GM12875 (cell line): ENCODE results near the gene EFR3B.

Source experiments
- H3K4me3 ChIP-seq: one replicate; pipeline ENCODE4 v1.5.1; 2011; ENCODE audit warnings: low read depth, low read length, control low read depth
- TF ChIP-seq, protein P1 (sequence below): IDR thresholded peaks from 2 replicates; pipeline ENCODE4 v1.5.1; 2011; ENCODE audit warnings: low read depth, mild to moderate bottlenecking, control low read depth, inconsistent platforms, low read length, moderate library complexity, borderline replicate concordance; ENCODE audit not compliant: insufficient read depth

EFR3B gene

DNA sequence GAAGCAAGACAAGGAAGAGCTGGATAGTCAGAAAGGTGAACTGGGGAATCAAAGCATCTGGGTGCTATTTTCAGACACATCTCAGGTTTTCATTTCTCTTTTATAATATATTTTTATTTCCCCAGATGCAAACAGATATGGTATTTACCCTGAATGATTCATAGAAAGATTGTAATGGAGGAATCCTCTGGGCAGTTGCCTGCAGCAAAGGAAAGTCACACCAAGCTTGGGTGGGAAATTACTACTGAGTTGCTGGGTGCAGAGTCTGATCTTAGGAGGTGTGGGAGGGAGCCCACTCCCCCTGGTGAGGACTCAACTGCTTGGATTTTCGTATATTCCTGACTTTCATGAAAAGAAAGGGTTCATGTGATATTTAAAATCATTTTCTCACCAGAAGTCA, 2.1 kb downstream of the EFR3B start:
- no peak overlapping the region for H3K4me3 ChIP-seq
- TF ChIP-seq, protein P1, sequence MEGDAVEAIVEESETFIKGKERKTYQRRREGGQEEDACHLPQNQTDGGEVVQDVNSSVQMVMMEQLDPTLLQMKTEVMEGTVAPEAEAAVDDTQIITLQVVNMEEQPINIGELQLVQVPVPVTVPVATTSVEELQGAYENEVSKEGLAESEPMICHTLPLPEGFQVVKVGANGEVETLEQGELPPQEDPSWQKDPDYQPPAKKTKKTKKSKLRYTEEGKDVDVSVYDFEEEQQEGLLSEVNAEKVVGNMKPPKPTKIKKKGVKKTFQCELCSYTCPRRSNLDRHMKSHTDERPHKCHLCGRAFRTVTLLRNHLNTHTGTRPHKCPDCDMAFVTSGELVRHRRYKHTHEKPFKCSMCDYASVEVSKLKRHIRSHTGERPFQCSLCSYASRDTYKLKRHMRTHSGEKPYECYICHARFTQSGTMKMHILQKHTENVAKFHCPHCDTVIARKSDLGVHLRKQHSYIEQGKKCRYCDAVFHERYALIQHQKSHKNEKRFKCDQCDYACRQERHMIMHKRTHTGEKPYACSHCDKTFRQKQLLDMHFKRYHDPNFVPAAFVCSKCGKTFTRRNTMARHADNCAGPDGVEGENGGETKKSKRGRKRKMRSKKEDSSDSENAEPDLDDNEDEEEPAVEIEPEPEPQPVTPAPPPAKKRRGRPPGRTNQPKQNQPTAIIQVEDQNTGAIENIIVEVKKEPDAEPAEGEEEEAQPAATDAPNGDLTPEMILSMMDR: no peak

DNA sequence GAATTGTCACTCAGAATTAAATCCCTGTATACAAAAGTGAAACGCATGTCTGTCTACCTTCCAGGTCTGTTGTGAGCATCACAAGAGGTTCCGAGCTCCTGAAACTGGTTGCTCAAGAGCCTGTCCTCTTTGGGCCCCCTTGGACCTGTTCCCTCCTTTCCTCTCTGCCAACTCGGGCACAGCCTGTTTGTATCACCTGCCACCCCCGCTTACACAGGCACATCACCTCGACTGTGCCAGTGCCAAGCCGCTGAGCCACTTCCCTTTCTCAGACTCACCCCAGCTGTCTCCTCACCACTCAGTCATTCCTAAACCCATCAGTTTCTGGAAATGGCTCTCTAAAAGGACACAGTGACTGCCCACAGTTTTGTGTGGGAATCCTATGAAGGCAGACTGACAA, 3.1 kb downstream of the EFR3B start:
- H3K4me3 ChIP-seq: no peak overlapping the region
- TF ChIP-seq, protein P1: no peak

DNA sequence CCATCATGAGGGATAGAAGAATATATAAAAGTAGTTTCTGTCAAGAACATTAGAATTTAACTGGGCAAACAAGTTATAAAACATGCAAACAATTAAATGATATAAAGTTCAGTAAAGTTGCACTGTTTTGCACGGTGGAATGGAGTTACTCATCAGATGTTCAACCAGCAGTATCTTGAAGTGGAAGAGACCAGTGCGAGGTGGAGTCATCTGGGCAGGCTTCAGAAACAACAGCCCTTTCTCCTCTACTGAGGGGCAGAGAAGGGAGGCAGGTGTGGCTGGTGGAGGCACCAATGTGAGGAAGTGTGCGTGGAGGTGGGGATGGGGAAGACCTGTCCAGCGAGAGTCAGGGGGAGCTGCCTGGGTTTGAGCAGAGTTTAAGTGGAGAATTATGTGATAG, 7.5 kb downstream of the EFR3B start:
- no peak overlapping the region for H3K4me3 ChIP-seq
- TF ChIP-seq, protein P1: no peak

DNA sequence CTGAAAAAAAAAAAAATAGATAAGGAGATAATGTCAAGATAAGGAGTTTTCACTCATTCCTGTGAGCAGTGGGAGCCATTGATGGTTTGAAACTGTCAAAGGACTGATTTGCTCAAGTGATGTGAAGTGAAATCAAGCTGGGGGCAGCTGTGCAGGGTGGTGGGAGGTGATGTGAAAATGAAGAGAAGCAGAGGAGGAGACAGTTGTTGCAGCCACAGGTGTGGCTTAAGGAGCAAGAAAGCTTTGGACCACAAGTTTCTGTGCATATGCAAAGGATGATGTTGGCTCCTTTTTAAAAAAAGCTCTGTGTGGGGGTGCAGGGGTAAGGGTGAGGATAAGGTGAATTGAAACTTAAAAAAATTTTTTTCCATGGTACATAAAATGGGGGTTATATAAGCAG, 8.3 kb downstream of the EFR3B start:
- no peak overlapping the region for H3K4me3 ChIP-seq
- TF ChIP-seq, protein P1: no peak

DNA sequence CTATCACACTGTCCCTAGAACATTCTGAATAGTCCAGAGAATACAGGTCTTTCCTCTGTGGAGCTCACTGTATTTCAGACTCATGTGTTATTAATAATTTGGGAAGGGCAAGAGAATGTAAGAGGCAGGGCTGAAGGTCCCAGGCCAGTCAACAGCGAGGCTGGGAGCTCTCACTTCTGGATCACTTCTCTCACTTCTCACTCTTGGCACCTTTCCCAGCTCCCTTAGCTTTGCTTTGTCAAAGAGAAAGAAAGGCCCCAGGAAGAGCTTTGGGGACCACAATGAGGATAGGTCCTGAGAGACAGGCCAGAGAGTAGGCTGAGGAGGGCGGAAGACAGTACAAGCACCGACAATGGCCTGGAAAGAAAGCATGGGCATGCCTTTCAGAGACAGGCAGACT, 11.2 kb downstream of the EFR3B start:
- TF ChIP-seq, protein P1: no peak
- no peak overlapping the region for H3K4me3 ChIP-seq

DNA sequence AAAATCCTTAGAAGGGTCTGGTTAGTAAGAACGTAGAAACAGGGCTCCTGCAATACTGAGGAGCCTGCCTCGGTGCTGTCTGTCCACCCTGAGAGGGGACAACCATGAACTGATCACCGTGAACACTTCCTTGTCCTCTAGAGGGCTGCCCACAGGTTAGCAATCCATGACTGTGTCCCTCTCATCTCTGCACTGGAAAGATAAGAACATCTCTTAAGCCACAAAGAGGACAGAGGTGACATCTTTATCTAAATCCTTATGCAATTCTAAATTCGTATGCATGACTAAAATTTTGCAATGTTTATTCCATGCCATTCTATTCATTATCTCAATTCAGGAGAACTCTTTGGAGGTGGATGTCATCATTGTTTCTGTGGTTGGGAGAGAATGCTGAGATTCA, 12.8 kb downstream of the EFR3B start:
- no peak overlapping the region for H3K4me3 ChIP-seq
- TF ChIP-seq, protein P1: no peak

DNA sequence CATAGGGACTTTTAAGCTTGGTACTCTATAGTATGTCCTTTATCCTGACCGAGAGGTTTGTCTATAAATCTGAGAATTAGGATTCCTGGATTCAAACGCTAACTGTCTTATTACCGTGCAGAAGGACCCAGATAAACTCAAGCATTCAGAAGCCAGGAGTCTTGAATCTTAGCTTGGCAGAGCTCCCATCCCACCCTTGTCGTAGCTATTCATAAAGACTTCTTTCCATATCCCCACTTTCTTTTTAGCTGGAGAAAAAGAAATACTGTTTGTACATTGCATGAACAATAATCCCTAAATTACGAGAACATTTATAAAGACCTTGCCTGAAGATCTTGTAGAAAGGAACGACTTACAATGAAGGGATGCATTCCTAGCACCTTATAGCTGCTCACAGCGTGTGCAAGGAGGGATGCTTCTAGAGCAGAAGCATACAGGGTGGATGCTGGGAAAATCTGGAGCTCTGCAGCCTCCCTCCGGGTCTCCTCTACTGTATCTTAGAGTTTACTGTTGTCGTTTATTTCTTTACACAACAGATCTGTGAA, 13.6 kb downstream of the EFR3B start:
- no peak overlapping the region for H3K4me3 ChIP-seq
- TF ChIP-seq, protein P1: no peak
